ENCODE data around the gene TLE3.
A peak's percentile ranks its signal among the peaks of the same experiment; 100 is the strongest.
"Not testable (repeated sequence)": the region's sequence is repeated elsewhere in the genome, so short reads cannot be mapped to it uniquely, and the experiment has no call there.

The TLE3 gene

DNA sequence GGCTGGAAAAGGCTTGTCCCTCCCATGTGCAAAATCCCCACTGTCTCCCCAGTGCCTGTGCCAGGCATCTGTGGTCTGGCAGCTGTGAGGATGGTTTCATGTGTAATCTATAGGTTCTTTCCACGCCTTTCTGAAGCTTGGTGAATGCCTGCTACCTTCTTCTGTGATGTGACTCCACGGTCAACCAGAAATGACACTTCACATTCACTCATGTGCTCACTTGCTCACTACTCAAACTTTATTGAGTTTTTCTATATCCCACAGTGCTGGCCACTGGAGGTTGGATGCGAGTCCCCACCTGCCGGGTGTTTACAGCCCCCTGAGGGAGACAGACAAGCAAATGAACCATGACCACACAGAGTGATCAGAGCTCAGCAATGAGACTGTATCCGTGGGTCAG is 27.9 kb upstream of the TLE3 start:
- DNase-seq (ENCODE audit: low read depth), result no peak

DNA sequence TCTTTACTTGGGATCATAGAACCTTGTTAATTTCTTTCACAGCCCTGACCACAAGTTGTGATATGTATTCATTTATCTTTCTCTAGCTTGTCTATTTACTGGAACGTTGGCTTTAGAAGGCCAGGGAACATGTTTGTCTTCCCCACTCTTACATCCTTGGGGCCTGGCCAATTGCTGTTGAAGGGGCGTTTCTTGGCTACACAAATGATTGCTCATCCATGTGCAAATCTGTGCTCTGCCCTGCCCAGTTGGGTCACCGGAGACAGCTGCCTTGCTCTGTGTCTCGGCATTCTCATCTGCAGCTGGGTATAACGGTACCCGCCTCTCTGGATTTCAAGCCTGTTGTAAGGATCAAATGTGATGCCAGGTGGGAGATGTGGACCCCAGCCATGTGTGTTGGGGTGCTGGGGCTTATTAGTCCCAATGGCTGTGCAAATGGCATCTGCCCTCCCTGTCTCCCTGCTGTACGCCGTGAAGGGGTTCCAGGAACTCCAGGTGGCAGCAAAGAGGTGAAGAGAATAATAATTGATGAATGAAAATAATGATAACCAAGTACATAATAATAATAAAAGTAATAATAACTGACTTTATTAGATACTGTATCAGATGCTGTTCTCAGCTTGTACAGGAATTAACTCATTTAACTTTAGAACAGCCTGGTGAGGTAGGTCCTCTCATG is 24.0 kb upstream of the TLE3 start:
- peak; percentile 82 for DNase-seq (ENCODE audit: low read depth)

DNA sequence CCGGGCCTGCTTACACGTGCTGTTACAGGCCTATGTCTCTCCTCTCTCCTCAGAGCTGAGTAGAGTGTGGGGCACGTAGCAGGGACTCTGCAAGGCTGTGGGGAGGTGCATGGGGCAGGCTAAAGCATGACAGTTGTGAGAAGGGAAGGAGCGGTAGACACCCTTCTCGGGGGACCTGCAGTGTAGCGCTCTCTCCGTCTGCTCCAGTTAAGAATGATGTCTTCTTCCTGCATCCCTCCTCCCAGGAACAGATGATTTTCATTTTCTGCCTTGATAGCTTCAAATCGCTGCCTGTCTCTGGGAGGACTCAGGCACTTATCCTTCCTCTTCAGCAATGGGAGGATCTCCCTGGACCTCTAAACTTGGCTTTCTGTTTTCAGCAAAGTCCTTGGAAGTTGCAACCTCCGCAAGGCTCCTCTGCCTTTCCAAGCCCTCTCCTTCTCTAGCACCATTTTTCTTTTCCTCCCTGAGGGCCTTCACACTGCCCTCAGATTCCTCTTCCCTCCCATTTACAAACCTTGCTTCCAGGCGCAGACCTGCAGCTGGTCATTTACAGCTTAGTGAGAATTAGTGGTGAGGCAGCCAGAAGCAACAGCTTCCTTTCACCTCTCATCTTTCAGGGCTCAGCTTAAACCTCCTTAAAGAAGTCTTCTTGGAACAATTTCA is 23.4 kb upstream of the TLE3 start:
- DNase-seq (ENCODE audit: low read depth), result no peak

DNA sequence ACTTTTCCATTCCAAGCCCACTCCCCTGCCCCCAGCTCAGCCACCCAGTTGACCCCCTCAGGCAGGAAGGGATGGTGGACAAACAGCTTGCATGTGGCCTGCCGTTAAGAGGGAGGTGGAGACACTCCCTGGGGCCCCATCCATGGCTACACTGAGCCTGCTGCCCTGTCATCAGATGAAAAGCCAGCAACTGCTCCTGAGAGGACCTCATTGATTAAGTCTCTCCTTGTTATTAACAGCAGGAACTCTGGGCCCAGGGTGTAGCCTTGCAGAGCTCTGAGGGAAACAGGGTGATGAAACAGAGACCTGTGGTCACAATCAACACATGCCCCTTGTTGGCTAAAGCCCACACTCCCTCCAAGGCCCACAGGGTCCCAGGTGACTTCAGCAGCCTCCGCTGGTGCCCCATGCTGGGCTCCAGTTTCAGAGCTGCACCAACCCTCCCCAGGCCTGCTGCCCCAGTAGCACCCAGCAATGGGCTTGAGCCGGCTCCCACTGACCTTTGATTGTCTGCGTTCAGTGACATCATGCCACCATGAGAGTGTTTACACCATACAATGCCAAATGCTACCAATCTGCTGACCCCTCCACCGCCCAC is 22.3 kb upstream of the TLE3 start:
- DNase-seq (ENCODE audit: low read depth), result no peak

DNA sequence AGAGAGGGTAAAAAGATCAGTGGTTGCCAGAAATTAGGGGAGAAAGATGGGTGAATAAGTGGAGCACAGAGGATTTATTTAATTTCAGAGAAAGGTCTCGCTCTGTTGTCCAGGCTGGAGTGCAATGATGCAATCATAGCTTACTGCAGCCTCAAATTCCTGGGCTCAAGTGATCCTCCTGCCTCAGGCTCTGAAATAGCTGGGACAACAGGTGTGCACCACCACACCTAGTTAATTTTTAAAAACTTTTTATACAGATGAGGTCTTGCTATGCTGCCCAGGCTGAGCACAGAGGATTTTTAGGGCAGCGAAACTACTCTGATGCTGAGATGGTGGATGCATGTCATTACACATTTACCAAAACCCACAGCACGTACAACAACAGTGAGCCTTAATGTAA is 20.9 kb upstream of the TLE3 start:
- no peak for DNase-seq (ENCODE audit: low read depth)

DNA sequence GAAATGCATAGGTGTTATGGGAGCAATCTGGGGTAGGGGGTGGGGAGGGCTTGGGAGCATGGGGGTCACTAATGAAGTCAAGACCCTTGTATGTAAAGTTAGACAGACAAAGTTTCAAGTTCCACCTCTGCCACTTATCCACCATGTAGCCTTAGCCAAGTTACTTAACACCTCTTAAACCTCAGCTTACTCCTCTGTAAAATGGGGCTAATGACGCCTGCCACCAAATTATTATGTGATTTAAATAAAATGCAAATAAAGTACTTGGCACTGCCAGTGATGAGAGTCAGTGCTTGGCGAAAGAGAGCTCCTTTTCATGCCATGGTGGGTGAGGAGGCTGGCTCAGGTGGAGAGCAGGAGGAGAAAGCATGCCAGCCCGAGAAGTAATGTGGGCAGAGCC is 18.6 kb upstream of the TLE3 start:
- no peak for DNase-seq (ENCODE audit: low read depth)

DNA sequence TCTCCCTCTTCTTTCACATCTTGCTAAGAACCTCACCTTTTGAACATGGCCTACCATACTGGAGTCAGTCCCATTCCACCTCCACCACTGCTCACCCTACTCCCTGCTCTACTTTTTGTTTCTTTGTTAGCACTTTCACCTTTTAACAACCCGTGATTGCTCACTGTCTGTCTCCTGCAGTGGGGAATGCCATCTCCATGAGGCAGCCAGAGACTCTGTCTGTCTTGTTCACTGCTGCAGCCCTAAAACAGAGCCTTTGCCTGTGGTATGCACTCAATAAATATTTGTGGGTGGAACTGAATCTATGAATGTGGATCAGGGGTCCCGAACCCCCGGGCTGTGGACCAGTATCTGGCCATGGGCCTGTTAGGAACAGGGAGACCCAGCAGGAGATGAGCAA is 16.5 kb upstream of the TLE3 start:
- DNase-seq (ENCODE audit: low read depth), result no peak

DNA sequence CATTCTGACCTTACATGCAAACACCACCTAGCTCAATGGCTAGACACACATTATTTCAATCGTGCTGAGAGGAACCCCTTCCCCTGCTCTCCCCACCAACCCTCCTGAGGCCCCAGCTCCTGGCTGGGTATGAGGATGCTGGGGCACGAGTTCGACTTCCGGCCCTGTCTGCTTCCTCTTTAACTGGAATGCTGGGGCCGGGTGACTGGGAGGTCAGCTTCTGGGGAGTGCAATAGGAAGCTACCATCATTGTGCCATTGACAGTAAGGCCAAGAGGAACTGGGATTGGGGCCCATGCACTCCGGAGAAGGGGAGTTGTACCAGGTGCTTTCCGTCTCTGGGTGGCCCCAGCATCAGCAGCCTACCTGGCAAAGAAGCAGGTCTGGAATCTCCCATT is 15.6 kb upstream of the TLE3 start:
- no peak for DNase-seq (ENCODE audit: low read depth)

DNA sequence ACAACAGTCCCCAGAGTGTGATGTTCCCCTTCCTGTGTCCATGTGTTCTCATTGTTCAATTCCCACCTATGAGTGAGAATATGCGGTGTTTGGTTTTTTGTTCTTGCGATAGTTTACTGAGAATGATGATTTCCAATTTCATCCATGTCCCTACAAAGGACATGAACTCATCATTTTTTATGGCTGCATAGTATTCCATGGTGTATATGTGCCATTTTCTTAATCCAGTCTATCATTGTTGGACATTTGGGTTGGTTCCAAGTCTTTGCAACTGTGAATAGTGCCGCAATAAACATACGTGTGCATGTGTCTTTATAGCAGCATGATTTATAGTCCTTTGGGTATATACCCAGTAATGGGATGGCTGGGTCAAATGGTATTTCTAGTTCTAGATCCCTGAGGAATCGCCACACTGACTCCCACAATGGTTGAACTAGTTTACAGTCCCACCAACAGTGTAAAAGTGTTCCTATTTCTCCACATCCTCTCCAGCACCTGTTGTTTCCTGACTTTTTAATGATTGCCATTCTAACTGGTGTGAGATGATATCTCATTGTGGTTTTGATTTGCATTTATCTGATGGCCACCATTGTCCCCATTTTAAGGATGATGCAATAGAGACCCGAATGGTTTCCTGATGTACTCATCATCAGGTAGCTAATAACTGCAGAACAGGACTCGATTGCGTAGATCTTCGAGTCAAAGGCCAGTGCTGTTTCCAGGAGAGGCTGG is 15.0 kb upstream of the TLE3 start:
- not testable (repeated sequence) for DNase-seq (ENCODE audit: low read depth)

DNA sequence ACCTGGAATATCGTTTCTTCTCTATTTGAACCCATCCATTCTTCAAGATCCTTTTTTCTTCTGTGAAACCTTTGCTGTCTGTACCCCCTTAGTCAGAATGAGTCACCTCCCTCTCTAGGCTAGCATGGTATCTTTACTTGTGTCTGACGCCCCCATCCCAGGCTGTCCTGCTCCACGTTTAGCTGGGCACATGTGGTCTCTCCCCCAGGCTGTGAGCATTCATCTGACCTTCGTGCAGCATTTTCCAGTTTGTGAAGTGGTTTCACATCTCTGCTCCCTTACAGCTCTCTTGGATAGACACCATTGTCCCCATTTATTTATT is 14.3 kb upstream of the TLE3 start:
- DNase-seq (ENCODE audit: low read depth), result no peak

DNA sequence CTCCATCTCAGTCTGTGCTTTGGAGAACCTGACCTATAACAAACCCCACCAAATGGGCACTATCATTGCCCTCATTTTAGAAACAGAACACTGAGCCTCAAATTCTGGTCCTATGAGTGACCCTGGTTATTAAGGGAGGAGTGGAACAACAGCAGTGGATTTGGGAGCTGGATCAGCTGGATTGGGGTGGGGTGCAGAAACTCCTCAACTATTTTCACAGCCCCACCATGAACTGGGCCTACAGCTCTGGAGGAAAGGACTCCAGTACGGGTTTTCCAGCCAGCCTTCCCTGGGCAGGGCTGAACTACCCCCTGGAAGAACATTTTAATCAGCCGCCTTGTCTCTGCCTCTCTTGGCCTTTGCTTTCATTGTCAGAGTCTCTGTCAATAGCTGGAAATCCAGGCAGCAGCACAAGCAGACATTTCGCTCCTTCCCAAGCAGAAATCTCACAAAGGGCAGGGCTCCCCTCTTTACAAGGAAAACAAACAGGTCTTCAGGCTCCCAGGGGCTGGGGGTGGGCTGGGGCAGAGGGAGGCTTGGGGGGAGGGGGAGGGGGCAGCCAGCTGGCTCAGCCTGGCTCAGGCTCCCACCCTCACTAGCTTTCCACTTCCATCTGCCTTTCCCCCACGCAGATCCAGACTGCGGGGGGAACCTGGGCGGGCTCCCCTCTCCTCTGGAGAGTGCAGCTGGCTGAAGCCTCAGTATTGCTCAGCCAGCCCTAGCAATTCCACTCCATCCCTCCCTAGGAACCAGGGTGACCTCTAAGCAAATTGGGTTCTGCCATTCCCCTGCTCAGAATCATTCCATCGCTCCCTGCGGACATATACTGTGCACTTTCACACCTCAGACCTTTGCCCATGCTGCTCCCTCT is 13.7 kb upstream of the TLE3 start:
- peak; percentile 75 for DNase-seq (ENCODE audit: low read depth)

DNA sequence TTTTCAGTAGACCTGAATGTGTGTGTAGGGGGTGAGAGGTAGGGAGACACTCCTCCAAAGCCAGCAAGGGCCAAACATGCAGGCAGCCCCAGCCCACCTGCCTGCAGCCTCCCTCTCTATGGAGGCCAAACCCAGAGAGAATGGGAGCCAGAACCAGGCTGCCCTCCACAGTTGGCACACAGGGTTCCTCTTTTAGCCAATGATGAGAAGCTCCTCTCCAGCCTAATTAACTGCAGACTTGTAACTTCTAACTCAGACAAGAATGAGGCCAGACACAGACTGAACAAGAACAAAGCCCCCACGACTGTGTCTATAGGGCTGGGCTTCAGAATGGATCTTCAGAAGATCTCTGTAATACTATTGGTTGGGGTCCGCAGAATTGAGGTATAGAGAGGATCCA is 12.3 kb upstream of the TLE3 start:
- no peak for DNase-seq (ENCODE audit: low read depth)

DNA sequence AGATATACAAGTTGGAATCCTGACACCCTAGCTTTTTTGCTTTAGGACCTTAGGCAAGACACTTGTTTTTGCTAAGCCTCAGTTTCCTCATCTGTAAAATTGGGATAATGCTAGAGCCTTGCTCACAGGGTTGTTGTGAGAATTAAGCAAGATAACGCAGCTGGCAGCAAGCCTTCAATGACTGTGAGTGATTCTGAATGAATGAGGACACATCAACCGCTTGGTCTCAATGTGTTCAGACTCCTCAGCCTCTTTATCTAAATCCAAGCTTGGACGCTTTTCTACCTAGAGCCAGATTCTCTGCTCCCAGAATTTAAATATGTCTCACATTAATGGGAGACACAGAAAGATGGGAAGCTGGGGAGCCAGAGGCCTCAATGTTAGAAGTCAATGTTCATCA is 11.8 kb upstream of the TLE3 start:
- DNase-seq (ENCODE audit: low read depth), result no peak

DNA sequence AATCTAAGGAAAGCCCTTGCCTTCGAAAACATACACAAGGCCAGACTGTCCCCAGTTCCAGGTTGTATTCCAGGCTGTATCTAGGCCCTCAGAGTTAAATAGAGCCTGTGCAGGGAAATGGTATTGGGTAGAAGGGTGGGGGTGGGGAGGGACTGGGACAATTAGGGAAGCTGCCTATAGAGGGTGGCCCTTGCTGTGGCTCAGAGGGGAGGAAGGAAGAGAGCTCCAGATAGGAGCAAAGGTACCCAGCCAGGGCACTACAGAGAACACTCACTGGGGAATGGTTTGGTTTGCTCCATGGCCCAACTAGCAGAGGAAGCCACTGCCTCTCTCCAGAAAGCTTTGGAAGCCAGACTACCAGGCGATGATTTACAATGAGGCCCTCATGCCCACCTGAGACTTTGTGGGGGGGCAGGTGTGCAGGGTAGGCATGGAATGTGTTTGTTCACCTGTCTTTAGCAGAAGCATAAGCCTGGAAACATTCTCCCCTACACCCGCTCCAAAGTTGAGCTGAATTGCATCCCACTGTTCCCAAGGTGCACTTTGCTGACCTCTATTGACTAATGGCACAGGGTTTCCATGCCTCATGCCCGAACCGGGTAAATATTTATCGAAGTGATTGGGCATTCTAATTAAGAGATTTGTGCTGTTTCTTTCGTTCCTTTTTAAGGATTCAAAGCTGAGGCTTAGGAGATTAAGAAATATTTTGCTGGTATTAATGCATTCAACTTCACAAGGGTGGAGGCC is 6.3 kb upstream of the TLE3 start:
- no peak for DNase-seq (ENCODE audit: low read depth)

DNA sequence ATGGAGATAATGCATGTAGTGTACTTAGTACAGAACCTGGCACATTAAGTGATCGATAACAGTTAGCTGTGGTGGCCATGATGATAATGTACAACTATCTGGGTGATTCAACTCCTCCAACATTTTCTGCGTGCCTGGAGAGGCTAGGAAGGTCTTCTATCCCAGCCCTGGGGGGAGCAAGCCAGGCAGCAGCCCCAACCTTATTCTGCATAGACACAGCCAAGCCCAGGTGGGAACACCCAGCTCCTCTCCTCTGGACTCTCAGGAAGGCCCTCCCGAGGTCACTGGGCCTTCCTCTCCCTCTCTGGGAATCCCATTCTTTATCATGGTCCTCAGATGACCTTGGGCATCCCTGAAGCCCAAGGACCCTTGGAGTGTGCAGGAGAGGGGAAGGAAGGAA is 5.1 kb upstream of the TLE3 start:
- no peak for DNase-seq (ENCODE audit: low read depth)

DNA sequence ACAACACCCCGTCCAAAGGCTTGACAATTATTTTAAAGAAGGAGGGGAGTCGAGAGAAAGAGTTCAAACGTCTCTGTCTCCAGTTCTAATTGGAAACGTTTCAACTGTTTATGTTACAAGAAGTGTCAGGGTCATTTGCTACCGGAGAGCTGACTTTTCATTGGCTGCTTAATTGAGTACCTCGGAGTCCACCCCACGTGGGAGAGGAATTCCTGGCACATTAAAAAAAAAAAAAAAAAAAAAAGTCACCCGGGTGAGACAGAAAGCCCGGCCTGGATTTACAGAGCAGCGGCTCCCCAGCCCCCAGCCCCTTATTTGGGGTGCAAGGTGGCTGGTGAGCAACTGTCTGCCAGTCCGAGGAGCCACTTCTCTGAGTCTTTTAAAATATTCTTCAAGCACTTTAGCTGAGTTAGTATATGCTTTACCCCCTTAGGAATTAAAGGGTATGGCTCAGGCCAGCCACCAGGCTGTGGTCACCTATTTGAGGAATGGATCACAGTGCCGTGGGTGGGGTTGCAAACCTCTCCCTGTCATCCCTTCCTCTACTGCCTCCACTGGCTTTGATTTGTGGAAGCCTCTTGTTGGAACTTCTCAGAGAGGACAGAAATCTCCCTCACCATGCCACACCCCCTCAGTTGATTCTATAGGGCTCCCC is 3.9 kb upstream of the TLE3 start:
- peak; percentile 95 for DNase-seq (ENCODE audit: low read depth)

DNA sequence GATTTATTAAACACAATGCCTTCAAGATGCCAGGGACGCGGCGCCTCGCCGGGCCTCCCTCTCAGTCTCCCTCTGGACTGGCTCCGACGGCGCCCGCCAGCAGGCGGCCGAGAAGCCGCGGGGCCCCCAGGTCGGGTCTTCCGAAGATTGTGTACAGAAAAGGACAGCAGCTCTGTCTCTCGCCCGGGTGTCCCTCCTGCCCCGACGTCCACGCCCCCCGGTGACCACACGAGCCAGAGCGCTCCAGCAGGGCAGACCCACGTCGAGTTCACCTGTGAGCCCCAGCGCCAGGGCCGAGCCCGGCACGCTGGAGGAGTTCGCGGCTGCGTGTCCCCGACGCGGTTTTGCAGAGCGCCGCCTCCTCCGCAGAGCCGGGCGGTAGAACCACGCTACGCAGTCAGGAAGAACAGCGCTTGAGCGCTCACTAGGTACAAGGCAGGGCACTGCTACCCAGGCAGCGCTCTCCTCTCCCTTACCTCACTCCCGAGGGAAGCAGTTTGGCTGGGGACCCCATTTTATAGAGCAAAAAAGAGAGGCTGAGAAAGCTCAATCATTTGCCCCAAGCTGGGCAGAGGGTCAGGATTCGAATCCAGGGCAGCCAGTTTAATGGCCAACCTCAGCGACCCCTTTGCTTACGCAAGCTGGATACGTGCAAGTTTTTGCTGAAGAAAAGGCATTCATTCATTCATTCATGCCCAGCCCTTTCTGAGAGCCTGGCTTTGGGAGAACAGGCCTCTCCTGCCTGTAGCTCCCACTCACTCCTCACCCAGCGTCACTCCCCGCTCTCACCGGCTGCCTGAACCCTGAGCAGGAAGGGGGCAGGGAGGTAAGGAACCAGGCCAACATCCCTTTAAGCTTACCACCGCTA is 3.0 kb upstream of the TLE3 start:
- no peak for DNase-seq (ENCODE audit: low read depth)

DNA sequence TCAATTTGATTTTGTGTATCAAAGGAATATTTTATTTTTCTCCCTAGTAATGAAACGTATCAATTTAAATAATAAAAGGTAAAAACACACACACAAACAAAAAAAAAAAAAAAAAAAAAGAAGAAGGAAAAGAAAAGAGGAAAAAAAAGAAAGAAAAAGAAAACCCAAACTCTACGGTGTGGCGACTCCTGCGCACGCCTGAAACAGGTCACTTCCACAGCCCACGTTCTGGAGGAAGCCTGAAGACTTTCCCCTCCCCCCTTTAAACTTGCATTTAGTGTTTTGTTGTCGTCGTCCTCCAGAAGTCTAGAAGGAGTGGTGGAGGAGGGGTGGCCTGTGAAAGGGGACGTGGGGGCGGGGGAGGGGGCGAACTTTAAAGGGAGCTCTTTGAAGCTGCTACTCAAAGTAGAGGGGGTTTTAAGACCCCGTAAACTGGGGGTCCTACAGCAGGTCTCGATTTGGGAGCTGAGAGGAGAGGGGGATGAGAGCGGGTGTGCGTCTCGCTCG is 2.3 kb upstream of the TLE3 start:
- DNase-seq (ENCODE audit: low read depth), result no peak

DNA sequence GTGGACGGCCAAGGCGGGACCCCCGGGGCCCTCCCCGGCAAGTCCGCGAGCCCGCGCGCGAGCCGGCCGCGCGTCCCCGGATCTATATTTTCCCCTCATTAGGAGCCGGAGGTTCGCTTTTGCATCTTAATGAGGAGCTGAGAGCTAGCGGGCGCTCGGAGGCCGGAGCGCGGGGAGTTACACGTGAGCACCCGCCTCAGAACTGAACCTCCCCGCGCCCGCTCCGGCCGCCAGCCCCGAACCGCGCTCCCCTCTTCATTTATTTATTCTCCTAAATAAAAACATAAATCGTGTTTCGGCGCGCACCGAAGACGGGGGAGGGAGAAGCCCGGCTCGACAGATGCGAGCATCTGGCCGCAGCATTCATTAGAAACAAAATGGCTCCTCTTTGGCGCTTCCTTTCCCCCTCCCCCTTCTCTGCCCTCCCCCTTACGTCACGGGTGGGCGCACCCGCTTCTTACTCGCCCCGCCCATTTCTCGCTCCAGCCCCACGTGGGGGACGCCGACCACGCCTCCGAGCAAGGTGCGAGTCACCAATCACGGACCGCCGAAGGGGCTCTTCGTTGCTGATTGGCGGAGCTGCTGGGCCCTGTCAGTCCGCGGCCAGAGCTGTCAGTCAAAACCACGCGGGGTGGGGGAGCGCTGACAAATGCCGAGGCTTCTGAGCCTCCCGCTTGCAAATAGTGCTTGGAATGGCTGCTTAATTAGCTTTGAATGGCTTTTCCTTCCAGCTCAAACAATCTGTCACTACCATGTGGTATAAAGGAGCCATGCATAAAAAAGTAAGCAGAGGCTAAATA is 1.6 kb upstream of the TLE3 start:
- DNase-seq (ENCODE audit: low read depth), result peak; percentile 100
